ENCODE results near the gene TBC1D16. TPM values are rescaled to one million over a fixed set of nuclear protein-coding genes. Genes with fewer than 3 reads are reported as not detected.

Gene TBC1D16
- total RNA-seq, 1 donor, result 68.8 TPM

- Histone ChIP-seq H2AFZ (ENCODE audit: low read length) (peak overlapping the region; percentile 29), H3K79me2 (ENCODE audit: insufficient read depth, low read length) (peaks cover 4% of the 10 kb centered on the region), H3K36me3 (ENCODE audit: insufficient read depth, low read length) (no peaks in the 10 kb centered on the region), H3K27me3 (ENCODE audit: insufficient read depth, low read length) (no peaks in the 10 kb centered on the region), H3K27ac (ENCODE audit: low read depth, low read length) (peak overlapping the region; percentile 78), H3K4me2 (ENCODE audit: insufficient read depth, low read length) (peak overlapping the region; percentile 78), H3K9me3 (ENCODE audit: low read depth, low read length) (no peaks in the 10 kb centered on the region), H4K20me1 (ENCODE audit: insufficient read depth, low read length) (peaks cover 25% of the 10 kb centered on the region), H3K4me3 (ENCODE audit: insufficient read depth, low read length) (peak overlapping the region; percentile 53), H3K4me1 (ENCODE audit: insufficient read depth, low read length) (peaks cover 19% of the 10 kb centered on the region)
- no peak for DNase-seq (ENCODE audit: insufficient read length, low spot score, missing footprints)
- no peak for TF ChIP-seq CTCF (IDR thresholded peaks at IDR 0.05; ENCODE audit: extremely low read depth, low read depth, low read length)
Measured at GRCh38 chr17:79952265-79952877, 83.3 kb downstream of the TBC1D16 start.

- Histone ChIP-seq H3K27ac (ENCODE audit: low read depth, low read length) (peak overlapping the region; percentile 78), H3K9me3 (ENCODE audit: low read depth, low read length) (no peaks in the 10 kb centered on the region), H3K79me2 (ENCODE audit: insufficient read depth, low read length) (peaks cover 4% of the 10 kb centered on the region), H4K20me1 (ENCODE audit: insufficient read depth, low read length) (peaks cover 27% of the 10 kb centered on the region), H3K4me2 (ENCODE audit: insufficient read depth, low read length) (peak overlapping the region; percentile 78), H2AFZ (ENCODE audit: low read length) (peak overlapping the region; percentile 29), H3K4me1 (ENCODE audit: insufficient read depth, low read length) (peaks cover 19% of the 10 kb centered on the region), H3K36me3 (ENCODE audit: insufficient read depth, low read length) (no peaks in the 10 kb centered on the region), H3K27me3 (ENCODE audit: insufficient read depth, low read length) (no peaks in the 10 kb centered on the region), H3K4me3 (ENCODE audit: insufficient read depth, low read length) (peak overlapping the region; percentile 53)
- TF ChIP-seq CTCF (IDR thresholded peaks at IDR 0.05; ENCODE audit: extremely low read depth, low read depth, low read length), result no peak
- peak; percentile 100 for DNase-seq (ENCODE audit: insufficient read length, low spot score, missing footprints)
Measured at GRCh38 chr17:79951361-79952264, 84.1 kb downstream of the TBC1D16 start.

- DNase-seq (ENCODE audit: insufficient read length, low spot score, missing footprints), result peak; percentile 62
- no peak overlapping the region for H3K27ac ChIP-seq (ENCODE audit: low read depth, low read length)
- peaks cover 3% of the 10 kb centered on the region for H3K79me2 ChIP-seq (ENCODE audit: insufficient read depth, low read length)
- H2AFZ ChIP-seq (ENCODE audit: low read length), result no peak overlapping the region
- peaks cover 19% of the 10 kb centered on the region for H3K4me1 ChIP-seq (ENCODE audit: insufficient read depth, low read length)
- no peaks in the 10 kb centered on the region for H3K9me3 ChIP-seq (ENCODE audit: low read depth, low read length)
- H3K36me3 ChIP-seq (ENCODE audit: insufficient read depth, low read length), result no peaks in the 10 kb centered on the region
- no peaks in the 10 kb centered on the region for H3K27me3 ChIP-seq (ENCODE audit: insufficient read depth, low read length)
- H3K4me3 ChIP-seq (ENCODE audit: insufficient read depth, low read length), result no peak overlapping the region
- peaks cover 25% of the 10 kb centered on the region for H4K20me1 ChIP-seq (ENCODE audit: insufficient read depth, low read length)
- no peak overlapping the region for H3K4me2 ChIP-seq (ENCODE audit: insufficient read depth, low read length)
- no peak for TF ChIP-seq CTCF (IDR thresholded peaks at IDR 0.05; ENCODE audit: extremely low read depth, low read depth, low read length)
Measured at GRCh38 chr17:79950751-79951150, 84.9 kb downstream of the TBC1D16 start.

GRCh38 chr17:79950306-79950705 is 85.4 kb downstream of the TBC1D16 start:
- Histone ChIP-seq H2AFZ (ENCODE audit: low read length) (no peak overlapping the region), H3K4me1 (ENCODE audit: insufficient read depth, low read length) (peaks cover 19% of the 10 kb centered on the region), H3K36me3 (ENCODE audit: insufficient read depth, low read length) (no peaks in the 10 kb centered on the region), H3K9me3 (ENCODE audit: low read depth, low read length) (no peaks in the 10 kb centered on the region), H4K20me1 (ENCODE audit: insufficient read depth, low read length) (peaks cover 22% of the 10 kb centered on the region), H3K27ac (ENCODE audit: low read depth, low read length) (no peak overlapping the region), H3K79me2 (ENCODE audit: insufficient read depth, low read length) (peaks cover 2% of the 10 kb centered on the region), H3K27me3 (ENCODE audit: insufficient read depth, low read length) (no peaks in the 10 kb centered on the region), H3K4me3 (ENCODE audit: insufficient read depth, low read length) (no peak overlapping the region), H3K4me2 (ENCODE audit: insufficient read depth, low read length) (no peak overlapping the region)
- peak; percentile 67 for DNase-seq (ENCODE audit: insufficient read length, low spot score, missing footprints)
- TF ChIP-seq CTCF (IDR thresholded peaks at IDR 0.05; ENCODE audit: extremely low read depth, low read depth, low read length), result no peak
